Head of caudate nucleus (tissue), 42 donors: ENCODE results near the gene BAIAP2L1.
"Not testable (repeated sequence)": the region's sequence is repeated elsewhere in the genome, so short reads cannot be mapped to it uniquely, and the experiment has no call there.

Source experiments
- DNase-seq, 42 donors: peaks; one replicate each; pipeline versions ENCODE4 v3.0.0 to v3.0.0-alpha.2; 2020 to 2021; ENCODE audit warnings: mixed read lengths in 7 of 42
- intact Hi-C: fragments of 100-400 bp; cut with DNase I; formaldehyde crosslinking; loops from one replicate; pipeline ENCODE4 v1.15.0; 2022

BAIAP2L1 gene, protein sequence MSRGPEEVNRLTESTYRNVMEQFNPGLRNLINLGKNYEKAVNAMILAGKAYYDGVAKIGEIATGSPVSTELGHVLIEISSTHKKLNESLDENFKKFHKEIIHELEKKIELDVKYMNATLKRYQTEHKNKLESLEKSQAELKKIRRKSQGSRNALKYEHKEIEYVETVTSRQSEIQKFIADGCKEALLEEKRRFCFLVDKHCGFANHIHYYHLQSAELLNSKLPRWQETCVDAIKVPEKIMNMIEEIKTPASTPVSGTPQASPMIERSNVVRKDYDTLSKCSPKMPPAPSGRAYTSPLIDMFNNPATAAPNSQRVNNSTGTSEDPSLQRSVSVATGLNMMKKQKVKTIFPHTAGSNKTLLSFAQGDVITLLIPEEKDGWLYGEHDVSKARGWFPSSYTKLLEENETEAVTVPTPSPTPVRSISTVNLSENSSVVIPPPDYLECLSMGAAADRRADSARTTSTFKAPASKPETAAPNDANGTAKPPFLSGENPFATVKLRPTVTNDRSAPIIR

DNA sequence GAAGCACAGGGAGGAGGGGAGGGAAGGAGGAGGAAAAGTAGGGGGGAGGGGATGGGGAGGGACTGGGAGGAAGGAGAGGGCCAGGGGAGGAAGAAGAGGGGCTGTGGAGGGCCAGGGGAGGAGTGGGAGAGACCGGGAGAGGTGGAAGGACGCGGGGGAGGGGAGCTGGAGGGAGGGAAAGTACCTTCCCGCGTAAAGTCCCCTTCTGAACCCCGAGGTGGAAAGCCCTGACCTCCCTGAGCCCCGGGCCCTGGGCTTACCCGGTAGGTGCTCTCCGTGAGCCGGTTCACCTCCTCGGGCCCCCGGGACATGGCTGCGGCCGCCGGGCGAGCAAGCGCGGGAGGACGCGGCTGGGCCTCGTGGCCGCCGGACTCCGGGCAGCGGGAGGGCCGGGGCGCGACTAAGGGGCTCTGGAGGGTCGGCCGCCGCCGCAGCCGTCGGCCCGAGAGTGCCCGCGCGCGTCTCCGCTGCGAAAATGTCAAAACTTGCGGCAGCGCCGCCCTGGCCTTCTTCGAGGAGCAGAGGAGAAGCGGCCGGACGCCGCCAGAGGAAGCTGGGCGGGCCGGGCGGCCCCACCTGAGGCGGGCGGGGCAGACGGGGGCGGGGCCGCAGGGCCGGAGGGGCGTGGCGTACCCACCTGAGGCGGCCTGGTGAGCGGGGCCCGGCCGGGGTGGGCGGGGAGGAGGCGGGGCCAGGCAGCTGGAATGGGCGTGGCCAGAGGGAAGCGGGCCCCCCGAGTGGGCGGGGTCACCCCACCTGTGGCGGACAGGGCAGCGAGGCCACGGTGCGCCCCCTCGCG lies at the start of gene BAIAP2L1:
Gene BAIAP2L1 (minus strand): TSS at position 549 of the 799 bp plus-strand sequence. CDS start 238 bp downstream, at position 311.
- intact Hi-C loops = no loop called here
- peak in 38 of 42 donors; percentile 1 to 69 (median 23) for DNase-seq

DNA sequence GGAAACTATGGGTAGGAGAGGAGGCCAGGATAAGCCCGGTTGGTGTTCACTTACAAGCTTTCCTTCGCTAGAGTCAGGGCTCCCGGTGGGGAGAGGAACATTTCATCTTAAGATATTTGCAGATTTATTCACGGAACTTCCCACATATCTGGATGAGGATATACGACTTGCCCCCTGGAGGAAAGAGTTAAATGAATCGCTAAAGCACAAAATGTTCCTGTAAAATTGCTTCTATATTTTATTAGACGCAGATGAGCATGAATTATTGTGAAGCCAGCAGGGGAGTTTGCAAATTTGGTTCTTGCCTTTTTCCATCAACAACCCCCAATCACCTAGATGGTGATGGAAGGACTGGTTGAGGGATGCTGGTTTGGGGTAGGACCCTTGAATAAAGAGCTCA lies 47.9 kb upstream of the BAIAP2L1 start:
- intact Hi-C loops = no loop called here
- no peak for DNase-seq

DNA sequence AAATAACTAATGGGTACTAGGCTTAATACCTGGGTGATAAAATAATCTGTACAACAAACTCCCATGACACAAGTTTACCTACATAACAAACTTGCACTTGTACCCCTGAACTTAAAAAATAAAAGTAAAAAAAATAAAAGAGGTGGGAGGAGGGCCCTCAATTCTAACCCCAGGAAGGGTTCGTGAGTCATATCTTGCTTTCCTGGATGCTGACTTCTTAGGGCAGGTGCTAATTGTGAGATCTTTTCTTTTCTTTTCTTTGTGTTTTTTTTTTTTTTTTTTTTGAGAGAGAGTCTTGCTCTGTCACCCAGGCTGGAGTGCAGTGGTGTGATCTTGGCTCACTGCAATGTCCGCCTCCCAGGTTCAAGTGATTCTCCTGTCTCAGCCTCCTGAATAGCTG lies 40.1 kb upstream of the BAIAP2L1 start:
- intact Hi-C loops, DNase-seq: not testable (repeated sequence)

DNA sequence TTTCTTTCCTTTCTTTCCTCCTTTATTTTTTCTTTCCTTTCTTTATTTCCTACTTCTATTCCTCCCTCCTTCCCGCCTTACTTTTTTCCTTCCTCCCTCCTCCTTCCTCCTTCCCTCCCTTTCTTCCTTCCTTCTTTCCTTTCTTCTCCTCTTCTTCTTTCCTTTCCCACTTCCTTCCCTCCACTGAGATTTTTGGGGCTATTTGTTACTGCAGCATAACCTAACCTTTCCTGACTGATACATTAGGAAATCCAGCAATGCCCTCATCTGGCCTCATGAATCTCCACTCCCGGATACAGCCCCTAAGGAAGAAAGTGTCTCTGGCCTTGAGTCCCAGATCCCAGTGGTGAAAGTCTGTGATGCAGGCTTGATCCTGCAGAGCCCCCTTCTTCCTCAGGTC lies 38.6 kb upstream of the BAIAP2L1 start:
- intact Hi-C loops = loop anchor here (10.0 kb wide), 1 partner anchor 305 kb away; no protein-coding TSS in a partner anchor

DNA sequence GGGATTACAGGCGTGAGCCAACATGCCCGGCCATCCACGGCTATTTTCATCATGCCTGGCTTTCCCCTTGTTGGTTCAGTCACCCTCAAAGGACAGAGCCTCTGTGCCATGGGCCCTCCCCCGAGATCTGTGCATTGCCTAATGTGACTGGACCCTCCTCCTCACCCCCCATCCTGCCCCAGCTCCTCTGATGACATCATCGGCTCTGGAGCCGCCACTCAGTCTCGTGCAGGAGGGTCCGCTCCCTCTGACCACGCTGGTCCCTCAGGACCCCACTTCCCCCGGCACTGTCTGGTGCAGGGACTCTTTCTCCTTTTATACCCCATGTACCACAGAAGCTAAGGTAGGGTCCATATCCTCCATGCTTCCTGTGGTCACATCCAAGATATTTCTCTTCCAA lies 33.2 kb upstream of the BAIAP2L1 start:
- DNase-seq = no peak
- intact Hi-C loops = loop anchor here (10.0 kb wide), 1 partner anchor 311 kb away; no protein-coding TSS in a partner anchor

More for the DNA sequence above, 38.6 kb upstream of the BAIAP2L1 start:
- DNase-seq = no peak

DNA sequence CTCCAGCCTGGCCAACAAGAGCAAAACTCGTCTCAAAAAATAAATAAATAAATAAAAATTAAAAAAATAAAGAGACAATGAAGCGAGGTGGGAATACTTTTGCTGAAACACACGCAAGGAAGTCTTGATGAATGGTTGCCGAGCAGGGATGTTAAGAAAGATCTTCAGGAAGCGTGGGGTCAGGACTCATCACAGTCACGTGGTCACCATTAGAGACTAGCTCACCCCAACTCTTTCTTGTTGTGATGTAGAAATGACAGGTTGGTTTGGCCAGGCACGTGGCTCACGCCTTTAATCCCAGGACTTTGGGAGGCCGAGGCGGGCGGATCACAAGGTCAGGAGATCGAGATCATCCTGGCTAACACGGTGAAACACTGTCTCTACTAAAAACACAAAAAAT lies 28.9 kb upstream of the BAIAP2L1 start:
- intact Hi-C loops = loop anchor here (10.0 kb wide), 1 partner anchor 315 kb away; no protein-coding TSS in a partner anchor
- no peak for DNase-seq

DNA sequence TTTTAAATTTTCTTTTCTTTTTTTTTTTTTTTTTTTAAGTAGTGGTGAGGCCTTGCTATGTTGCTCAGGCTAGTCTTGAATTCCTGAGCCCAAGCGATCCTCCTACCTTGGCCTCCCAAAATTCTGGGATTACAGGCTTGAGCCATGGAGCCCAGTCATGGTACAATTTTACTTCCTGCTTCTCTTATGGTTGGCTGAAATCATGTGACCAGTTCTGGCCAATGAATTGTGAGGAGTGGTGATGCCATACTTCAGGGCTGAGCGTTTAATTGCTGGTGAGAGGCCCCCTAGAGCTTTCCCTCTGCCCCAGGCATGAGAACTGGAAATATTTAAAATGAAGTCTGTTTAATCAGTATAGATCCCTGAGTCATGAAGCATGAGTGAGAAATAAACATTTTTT lies 22.2 kb upstream of the BAIAP2L1 start:
- intact Hi-C loops = no loop called here
- no peak for DNase-seq

DNA sequence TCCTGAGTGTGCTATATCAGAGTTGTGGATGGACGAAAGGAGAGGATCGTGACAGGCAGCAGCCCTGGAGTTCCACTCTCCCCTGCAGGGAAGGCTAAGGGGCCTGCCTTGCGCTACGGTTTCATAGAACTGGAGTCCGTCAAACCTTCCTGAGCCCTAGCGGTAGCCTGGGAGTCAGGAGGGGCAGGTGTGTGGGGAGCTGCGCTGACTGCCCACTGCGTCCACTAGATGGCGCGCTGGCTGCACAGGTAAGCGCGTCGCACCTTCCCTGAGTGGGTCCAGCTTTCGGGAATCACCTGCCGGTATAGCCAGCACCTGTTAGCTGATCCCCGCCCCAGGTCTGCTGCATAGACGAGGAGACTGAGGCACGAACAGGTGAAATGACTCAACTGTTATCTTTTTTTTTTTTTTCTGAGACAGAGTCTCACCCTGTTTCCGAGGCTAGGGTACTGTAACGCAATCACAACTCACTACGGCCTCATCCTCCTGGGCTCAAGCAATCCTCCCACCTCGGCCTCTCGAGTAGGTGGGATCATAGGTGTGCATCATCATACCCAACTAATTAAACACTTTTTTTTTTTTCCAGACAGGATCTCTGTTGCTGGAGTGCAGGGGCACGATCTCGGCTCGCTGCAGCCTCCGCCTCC lies 20.2 kb upstream of the BAIAP2L1 start:
- DNase-seq = peak; percentile 26 to 81 (median 59)
- intact Hi-C loops = no loop called here

DNA sequence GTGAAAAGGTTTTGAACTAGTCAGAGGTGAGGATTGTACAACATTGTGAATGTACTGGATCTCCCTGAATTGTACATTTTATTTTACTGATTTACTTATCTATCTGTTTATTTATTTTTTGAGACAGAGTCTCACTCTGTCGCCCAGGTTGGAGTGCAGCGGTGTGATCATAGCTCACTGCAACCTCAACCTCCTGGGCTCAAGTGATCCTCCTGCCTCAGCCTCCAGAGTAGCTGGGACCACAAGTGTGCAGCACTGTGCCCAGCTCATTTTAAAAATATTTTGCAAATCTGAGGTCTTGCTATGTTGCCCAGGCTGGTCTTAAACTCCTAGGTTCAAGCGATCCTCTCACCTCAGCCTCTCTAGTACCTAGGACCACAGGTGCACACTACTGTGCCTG lies 19.1 kb upstream of the BAIAP2L1 start:
- intact Hi-C loops, DNase-seq: not testable (repeated sequence)

DNA sequence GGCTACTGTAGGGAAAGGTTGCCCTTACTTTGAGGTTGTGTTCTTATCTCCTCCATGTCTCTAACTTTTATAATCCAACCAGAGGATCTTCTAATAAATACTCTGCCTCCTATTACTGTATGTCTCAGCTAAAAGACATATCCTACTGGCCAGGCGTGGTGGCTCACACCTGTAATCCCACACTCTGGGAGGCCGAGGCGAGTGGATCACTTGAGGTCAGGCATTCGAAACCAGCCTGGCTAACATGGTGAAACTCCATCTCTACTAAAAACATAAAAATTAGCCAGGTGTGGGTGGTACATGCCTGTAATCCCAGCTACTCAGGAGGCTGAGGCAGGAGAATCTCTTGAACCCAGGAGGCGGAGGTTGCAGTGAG lies 18.4 kb upstream of the BAIAP2L1 start:
- intact Hi-C loops, DNase-seq: not testable (repeated sequence)

DNA sequence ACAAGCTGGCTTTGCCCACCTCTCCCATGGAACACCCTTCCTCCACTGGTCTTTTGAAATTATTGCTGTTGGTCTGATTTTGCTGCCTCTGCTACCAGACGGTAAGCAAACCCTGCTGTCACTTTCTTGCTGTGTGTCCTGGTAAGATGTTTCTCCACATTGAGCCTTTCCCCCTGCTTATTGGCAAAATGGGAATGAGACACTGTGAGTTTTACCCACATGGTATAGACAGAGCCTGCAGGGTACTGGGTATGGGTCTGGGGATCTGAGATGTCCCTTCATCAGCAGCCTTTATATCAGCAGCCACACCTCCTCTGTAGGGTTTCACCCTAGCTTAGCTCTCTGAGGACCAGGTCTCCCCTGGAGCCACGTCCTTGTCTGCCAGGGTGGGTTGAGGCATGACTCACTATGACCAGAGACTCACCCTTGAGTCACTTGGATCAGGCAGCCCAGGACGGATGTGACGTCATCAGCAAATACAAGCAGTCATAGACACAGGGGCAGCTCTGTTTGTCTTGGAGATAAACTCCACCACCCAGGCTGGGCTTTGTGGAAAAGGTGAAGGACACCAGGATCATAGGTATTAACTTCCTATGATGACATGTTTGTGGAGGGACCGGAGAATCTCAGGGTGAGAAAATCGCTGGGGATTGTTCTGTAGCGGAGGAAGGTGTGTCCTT lies 17.9 kb upstream of the BAIAP2L1 start:
- DNase-seq = no peak
- intact Hi-C loops = no loop called here

DNA sequence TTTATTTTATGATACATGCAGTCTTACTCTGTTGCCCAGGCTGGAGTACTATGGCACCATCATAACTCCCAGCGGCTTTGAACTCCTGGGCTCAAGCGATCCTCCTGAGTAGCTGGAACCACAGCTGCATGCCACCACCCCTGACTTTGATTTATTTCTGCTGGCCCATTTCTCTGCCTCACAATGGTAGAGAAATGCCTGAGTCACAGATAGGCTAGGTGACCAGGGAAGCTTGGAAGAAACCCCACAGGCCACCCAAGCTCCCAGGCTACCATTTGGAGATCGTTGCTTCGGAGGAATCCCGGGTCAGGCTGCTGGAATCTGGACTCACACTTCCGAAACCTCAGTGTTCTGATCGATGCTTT lies 17.4 kb upstream of the BAIAP2L1 start:
- no peak for DNase-seq
- intact Hi-C loops = no loop called here

DNA sequence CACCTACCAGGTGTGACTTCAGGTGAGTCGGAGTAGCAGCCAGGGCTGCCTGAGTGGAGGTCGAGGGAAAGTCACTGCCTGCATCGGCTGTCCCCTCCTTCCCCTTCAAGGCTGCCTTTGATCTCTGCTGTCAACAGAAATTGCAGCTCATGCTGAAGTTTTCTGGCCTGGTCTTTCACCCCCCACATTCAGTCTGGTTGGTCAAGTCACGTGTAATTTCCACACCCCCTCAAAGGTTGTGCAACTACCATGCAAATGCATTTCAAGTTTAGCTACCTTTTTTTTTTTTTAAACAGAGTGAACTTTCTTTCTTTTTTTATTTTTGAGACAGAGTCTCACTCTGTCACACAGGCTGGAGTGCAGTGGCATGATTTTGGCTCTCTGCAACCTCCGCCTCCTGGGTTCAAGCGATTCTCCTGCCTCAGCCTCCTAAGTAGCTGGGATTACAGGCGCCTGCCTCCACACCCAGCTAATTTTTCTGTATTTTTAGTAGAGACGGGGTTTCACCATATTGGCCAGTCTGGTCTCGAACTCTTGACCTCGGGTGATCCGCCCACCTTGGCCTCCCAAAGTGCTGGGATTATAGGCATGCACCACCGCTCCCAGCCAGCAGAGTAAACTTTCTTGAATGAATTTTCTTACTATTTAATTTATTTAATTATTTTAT lies 16.8 kb upstream of the BAIAP2L1 start:
- DNase-seq, intact Hi-C loops: not testable (repeated sequence)

DNA sequence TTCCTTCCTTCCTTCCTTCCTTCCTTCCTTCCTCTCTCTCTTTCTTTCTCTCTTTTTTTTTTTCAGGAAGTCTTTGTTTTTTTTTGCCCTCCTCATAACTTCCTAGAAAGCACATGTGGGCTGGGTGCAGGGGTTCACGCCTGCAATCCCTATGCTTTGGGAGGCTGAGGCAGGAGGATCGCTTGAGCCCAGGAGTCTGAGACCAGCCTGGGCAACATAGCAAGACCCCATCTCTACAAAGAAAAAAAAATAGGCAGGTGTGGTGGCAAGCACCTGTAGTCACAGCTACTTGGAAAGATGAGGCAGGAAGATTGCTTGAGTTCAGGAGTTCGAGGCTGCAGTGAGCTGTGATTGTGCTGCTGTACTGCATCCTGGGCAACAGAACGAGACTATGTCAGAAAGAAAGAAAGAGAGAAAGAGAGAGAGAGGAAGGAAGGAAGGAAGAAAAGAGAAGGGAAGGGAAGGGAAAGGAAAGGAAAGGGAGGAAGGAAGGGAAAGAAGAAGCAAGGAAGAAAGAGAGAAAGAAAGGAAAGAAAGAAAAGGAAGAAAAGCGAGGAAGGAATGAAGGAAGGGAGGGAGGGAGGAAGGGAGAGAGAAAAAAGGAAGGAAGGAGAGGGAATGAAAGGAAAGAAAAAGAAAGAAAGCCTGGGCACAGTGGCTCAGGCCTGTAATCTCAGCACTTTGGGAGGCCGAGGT lies 13.5 kb upstream of the BAIAP2L1 start:
- DNase-seq = no peak
- intact Hi-C loops = no loop called here

DNA sequence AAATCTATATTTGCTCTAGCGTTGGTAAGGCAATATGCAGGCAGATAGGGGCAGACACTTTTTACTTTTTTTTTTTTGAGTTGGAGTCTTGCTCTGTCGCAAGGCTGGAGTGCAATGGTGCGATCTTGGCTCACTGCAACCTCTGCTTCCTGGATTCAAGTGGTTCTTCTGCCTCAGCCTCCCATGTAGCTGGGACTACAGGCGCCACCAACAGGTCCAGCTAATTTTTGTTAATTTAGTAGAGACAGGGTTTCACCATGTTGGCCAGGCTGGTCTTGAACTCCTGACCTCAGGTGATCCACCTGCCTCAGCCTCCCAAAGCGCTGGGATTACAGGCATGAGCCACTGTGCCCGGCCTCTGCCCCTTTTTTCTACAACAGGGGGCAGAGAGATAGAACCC lies 12.8 kb upstream of the BAIAP2L1 start:
- intact Hi-C loops, DNase-seq: not testable (repeated sequence)

DNA sequence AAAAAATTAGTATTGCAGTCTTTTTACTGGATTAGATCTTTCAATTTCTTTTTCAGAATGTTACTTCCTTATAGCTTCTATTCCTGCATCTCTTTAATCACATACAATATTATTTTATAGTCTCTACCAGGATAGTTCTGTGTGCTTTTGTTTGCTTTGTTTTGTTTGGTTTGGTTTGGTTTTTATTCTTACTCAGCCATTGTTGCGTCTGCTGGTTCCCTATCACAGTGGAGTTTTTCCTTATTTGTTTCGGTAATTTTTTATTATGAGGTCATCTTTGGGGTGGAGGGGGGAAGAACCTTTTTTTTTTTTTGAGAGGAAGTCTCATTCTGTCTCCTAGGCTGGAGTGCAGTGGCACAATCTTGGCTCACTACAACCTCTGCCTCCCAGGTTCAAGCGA lies 9.0 kb upstream of the BAIAP2L1 start:
- no peak for DNase-seq
- intact Hi-C loops = no loop called here

DNA sequence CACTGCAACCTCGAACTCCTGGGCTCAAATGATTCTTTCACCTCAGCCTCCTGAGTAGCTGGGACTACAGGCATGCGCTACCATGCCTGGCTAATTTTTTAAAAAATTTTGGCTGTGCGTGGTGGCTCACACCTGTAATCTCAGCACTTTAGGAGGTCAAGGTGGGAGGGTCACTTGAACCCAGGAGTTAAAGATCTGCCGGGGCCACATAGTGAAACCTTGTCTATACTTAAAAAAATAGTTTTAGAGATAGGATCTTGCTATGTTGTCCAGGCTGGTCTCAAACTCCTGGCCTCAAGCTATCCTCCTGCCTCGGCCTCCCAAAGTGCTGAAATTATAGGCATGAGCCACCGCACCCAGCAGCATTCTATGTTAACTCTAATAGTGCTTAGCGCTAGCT lies 7.3 kb upstream of the BAIAP2L1 start:
- DNase-seq, intact Hi-C loops: not testable (repeated sequence)

DNA sequence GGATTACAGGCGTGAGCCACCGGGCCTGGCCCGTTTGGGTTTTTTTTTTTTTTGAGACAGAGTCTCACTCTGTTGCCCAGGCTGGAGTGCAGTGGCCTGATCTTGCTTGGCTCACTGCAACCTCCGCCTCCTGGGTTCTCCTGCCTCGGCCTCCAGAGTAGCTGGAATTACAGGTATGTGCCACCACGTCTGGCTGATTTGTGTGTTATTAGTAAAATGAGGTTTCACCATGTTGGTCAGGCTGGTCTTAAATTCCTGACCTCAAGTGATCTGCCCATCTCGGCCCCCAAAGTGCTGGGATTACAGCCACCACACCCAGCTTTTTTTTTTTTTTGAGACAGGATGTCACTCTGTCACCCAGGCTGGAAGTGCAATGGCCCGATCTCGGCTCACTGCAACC lies 5.9 kb upstream of the BAIAP2L1 start:
- intact Hi-C loops = no loop called here
- DNase-seq = no peak
